HepG2 (cell line): ENCODE results near the gene TRABD. TPM values are rescaled to one million over a fixed set of nuclear protein-coding genes. Genes with fewer than 3 reads are reported as not detected.

ENCODE experiments used
- ATAC-seq: fragments of 200-7000 bp; cut with Tn5 transposase; 3 replicates; pipeline ENCODE4 v1.9.1; 2020; ENCODE audit warnings: mild to moderate bottlenecking, moderate library complexity
- BruUV-seq: library from RNA; stranded (reverse); fragments of 400-500 nt; replicated peaks from 2 replicates; lab custom pipeline; 2021; lab: Mats Ljungman, UMichigan
- CTCF ChIA-PET: fragments of 300-600 bp; formaldehyde crosslinking; extraction: SDS; loops from one replicate; lab custom pipeline; 2021; ENCODE audit warnings: low total read pairs, inconsistent platforms, low intra/inter-chr PET ratio; lab: Yijun Ruan, JAX
- POLR2A ChIA-PET: fragments of 350-600 bp; sonication (Branson Sonifier 250); formaldehyde crosslinking; loops from one replicate; lab custom pipeline; 2020; ENCODE audit warnings: antibody characterized with exemption, inconsistent platforms; lab: Yijun Ruan, JAX
- DNase-seq: peaks from one replicate; pipeline ENCODE4 v3.0.0-alpha.2; 2015; ENCODE audit warnings: low spot score
- FAIRE-seq: peaks from 3 replicates; lab custom pipeline; 2011; peaks lifted over from hg19 to GRCh38; lab: Jason Lieb, UNC
- H2AFZ ChIP-seq: one replicate; pipeline ENCODE4 v1.6.1; 2011; ENCODE audit warnings: low read length, inconsistent platforms
- H3K27ac ChIP-seq: fragments of 300-600 bp; 3 replicates; pipeline ENCODE4 v1.8.0; 2011; ENCODE audit warnings: mixed run types, mild to moderate bottlenecking, mixed read lengths, low read length, inconsistent platforms; ENCODE audit not compliant: insufficient read depth; ENCODE audit errors: extremely low read length
- H3K27me3 ChIP-seq, 2 experiments: fragments of 200-600 bp in 1 of 2; 2 replicates in 1 of 2; 3 replicates in 1 of 2; pipeline versions ENCODE4 v1.6.0 to v1.8.0; 2011; ENCODE audit warnings: low read length in 2 of 2, mild to moderate bottlenecking in 2 of 2, moderate library complexity in 2 of 2, inconsistent platforms in 1 of 2; ENCODE audit not compliant: insufficient read depth in 2 of 2, control insufficient read depth in 1 of 2
- H3K36me3 ChIP-seq, 2 experiments: fragments of 200-600 bp in 1 of 2; replicated peaks in 1 of 2; 2 replicates in 1 of 2; 3 replicates in 1 of 2; pipeline versions ENCODE4 v1.5.1 to v1.8.0; 2011; ENCODE audit warnings: low read length in 2 of 2, inconsistent platforms in 1 of 2; ENCODE audit not compliant: insufficient read depth in 2 of 2, control insufficient read depth in 1 of 2
- H3K4me1 ChIP-seq: 2 replicates; pipeline ENCODE4 v1.5.1; 2012; ENCODE audit warnings: low read length, inconsistent platforms; ENCODE audit not compliant: insufficient read depth
- H3K4me2 ChIP-seq: 2 replicates; pipeline ENCODE4 v1.6.0; 2011; ENCODE audit warnings: low read depth, low read length, inconsistent platforms
- H3K4me3 ChIP-seq, 3 experiments: fragments of 200-600 bp in 1 of 3; sonication (generic), shearing (Covaris generic) in 1 of 3; replicated peaks in 1 of 3; 2 replicates each; pipeline ENCODE4 v1.5.1; 2011 to 2016; ENCODE audit warnings: low read length in 3 of 3, inconsistent platforms in 2 of 3, low read depth in 2 of 3, mild to moderate bottlenecking in 2 of 3, control low read depth in 1 of 3, mixed read lengths in 1 of 3; ENCODE audit not compliant: insufficient read depth in 1 of 3
- H3K79me2 ChIP-seq: one replicate; pipeline ENCODE4 v1.6.1; 2011; ENCODE audit warnings: low read length, inconsistent platforms; ENCODE audit not compliant: insufficient read depth
- H3K9ac ChIP-seq: 2 replicates; pipeline ENCODE4 v1.6.0; 2011; ENCODE audit warnings: mild to moderate bottlenecking, low read depth, low read length, inconsistent platforms; ENCODE audit not compliant: insufficient read depth
- H3K9me3 ChIP-seq: 2 replicates; pipeline ENCODE4 v1.5.1; 2012; ENCODE audit warnings: mild to moderate bottlenecking, low read length
- H4K20me1 ChIP-seq: 2 replicates; pipeline ENCODE4 v1.6.0; 2011; ENCODE audit warnings: inconsistent platforms, mild to moderate bottlenecking, low read length, moderate library complexity; ENCODE audit not compliant: insufficient read depth
- GMEB2 ChIP-seq: IDR thresholded peaks from 2 replicates; pipeline ENCODE4 v1.6.1; 2016; ENCODE audit warnings: missing biosample characterization, missing genetic modification reagents, low read depth
- MAFG ChIP-seq: sonication (generic); formaldehyde crosslinking; IDR thresholded peaks from 2 replicates; pipeline ENCODE4 v1.5.1; 2020; ENCODE audit warnings: mild to moderate bottlenecking, missing genetic modification reagents
- MAFK ChIP-seq, 2 experiments: IDR thresholded peaks in 1 of 2; conservative IDR thresholded peaks in 1 of 2; 2 replicates each; pipeline ENCODE4 v1.6.1; 2011; ENCODE audit warnings: improper control_type of control experiment in 2 of 2, low read length in 2 of 2
- MXD4 ChIP-seq: IDR thresholded peaks from 2 replicates; pipeline ENCODE4 v1.6.1; 2016; ENCODE audit warnings: mild to moderate bottlenecking, missing biosample characterization, missing genetic modification reagents
- NONO ChIP-seq, 2 experiments: fragments of 450-650 bp in 1 of 2; sonication (generic) in 1 of 2; formaldehyde crosslinking in 1 of 2; IDR thresholded peaks in 1 of 2; conservative IDR thresholded peaks in 1 of 2; 2 replicates each; pipeline versions ENCODE4 v1.6.1 to v1.8.0; 2017 to 2022; ENCODE audit warnings: mild to moderate bottlenecking in 1 of 2, missing genetic modification reagents in 1 of 2, moderate library complexity in 1 of 2
- NR1H2 ChIP-seq: sonication (generic); formaldehyde crosslinking; IDR thresholded peaks from 2 replicates; pipeline ENCODE4 v1.8.1; 2022; ENCODE audit warnings: low read depth, missing genetic modification reagents, borderline replicate concordance
- PBX2 ChIP-seq: IDR thresholded peaks from 2 replicates; pipeline ENCODE4 v1.6.1; 2016; ENCODE audit warnings: control low read depth
- PCBP2 ChIP-seq: fragments of 200-400 bp; formaldehyde crosslinking; optimal IDR thresholded peaks from 2 replicates; pipeline ENCODE3; 2018; ENCODE audit warnings: low read length, low read depth; ENCODE audit not compliant: poor library complexity, severe bottlenecking
- PHF5A ChIP-seq: IDR thresholded peaks from one replicate; pipeline ENCODE4 v1.6.1; 2018; ENCODE audit warnings: low read depth, missing genetic modification reagents; ENCODE audit not compliant: unreplicated experiment
- SIX1 ChIP-seq: sonication (generic); formaldehyde crosslinking; IDR thresholded peaks from 2 replicates; pipeline ENCODE4 v1.4.0; 2020; ENCODE audit warnings: missing genetic modification reagents, borderline replicate concordance
- SPEN ChIP-seq: sonication (generic); formaldehyde crosslinking; IDR thresholded peaks from 2 replicates; pipeline ENCODE4 v1.5.1; 2020; ENCODE audit warnings: low read depth, mild to moderate bottlenecking, missing genetic modification reagents
- ZNF136 ChIP-seq: sonication (generic); formaldehyde crosslinking; IDR thresholded peaks from 2 replicates; pipeline ENCODE4 v1.8.1; 2022; ENCODE audit warnings: low read depth, mild to moderate bottlenecking, moderate library complexity, missing genetic modification reagents
- ZNF235 ChIP-seq: sonication (generic); formaldehyde crosslinking; IDR thresholded peaks from 2 replicates; pipeline ENCODE4 v1.8.1; 2023; ENCODE audit warnings: mild to moderate bottlenecking, missing genetic modification reagents, borderline replicate concordance
- ZNF30 ChIP-seq: sonication (generic); formaldehyde crosslinking; IDR thresholded peaks from 2 replicates; pipeline ENCODE4 v1.5.0; 2020; ENCODE audit warnings: mild to moderate bottlenecking, missing genetic modification reagents
- ZNF326 ChIP-seq: sonication (generic); formaldehyde crosslinking; IDR thresholded peaks from 2 replicates; pipeline ENCODE4 v1.4.0; 2020; ENCODE audit warnings: missing genetic modification reagents, borderline replicate concordance
- ZNF510 ChIP-seq: sonication (generic); formaldehyde crosslinking; IDR thresholded peaks from 2 replicates; pipeline ENCODE4 v1.4.0; 2020; ENCODE audit warnings: low read depth, mild to moderate bottlenecking, missing genetic modification reagents
- ZNF83 ChIP-seq: sonication (generic); formaldehyde crosslinking; IDR thresholded peaks from 2 replicates; pipeline ENCODE4 v1.4.0; 2020; ENCODE audit warnings: missing genetic modification reagents, mild to moderate bottlenecking, borderline replicate concordance
- WGBS: methylation state at CpG from one replicate; pipeline ENCODE4 v1.1.6; 2017; ENCODE audit warnings: low lambda C conversion rate; 5-methylcytosine and 5-hydroxymethylcytosine counted together
- in situ Hi-C: cut with HindIII; loops from 2 replicates; pipeline ENCODE4 v1.10.0; 2017; ENCODE audit warnings: low pct_unique_long_range_greater_than_20kb; ENCODE audit not compliant: extremely low pct_ligation_motif_present
- intact Hi-C: fragments of 100-400 bp; cut with micrococcal nuclease; formaldehyde crosslinking; loops from one replicate; pipeline ENCODE4 v1.10.0; 2022; ENCODE audit not compliant: unreplicated experiment
- polyA plus RNA-seq, 8 experiments: library from polyadenylated mRNA; depleted of rRNA in 3 of 8; stranded (reverse) in 7 of 8; unstranded in 1 of 8; fragments of >200 nt; fragmentation: Illumina TruSeq in 4 of 8; extraction: Trizol in 4 of 8; gene quantifications; 2 replicates each; pipeline versions ENCODE4 v1.2.1 to v1.2.3, GENCODE V29; 2011 to 2016; ENCODE audit warnings: low read depth in 4 of 8, missing spikeins in 1 of 8, mixed read lengths in 1 of 8; ENCODE audit not compliant: insufficient read depth in 1 of 8
- total RNA-seq, 5 experiments: library from RNA; depleted of rRNA; stranded (reverse); fragments of >200 nt; fragmentation: Illumina TruSeq; extraction: Trizol; gene quantifications; 2 replicates each; pipeline ENCODE4 v1.2.3, GENCODE V29; 2016; ENCODE audit warnings: low read depth in 1 of 5
- TF ChIP-seq, protein P1 (sequence below): sonication (generic); formaldehyde crosslinking; IDR thresholded peaks from 2 replicates; pipeline ENCODE4 v1.4.0; 2020; ENCODE audit warnings: missing genetic modification reagents; ENCODE audit errors: not compliant biosample characterization

TRABD gene
- total and polyA plus RNA-seq, 2 of the 13 experiments (the other 11 are each of a cell fraction or from before 2014, with no cell fraction given), result 21.5 to 28.9 TPM

GRCh38 chr22:50175191-50175461 is 10.6 kb upstream of the TRABD start:
- ChIA-PET CTCF (no interaction called here), POLR2A (no interaction called here)
- H3K4me2 ChIP-seq, result no peak overlapping the region
- DNase-seq, result no peak
- H2AFZ ChIP-seq, result no peak overlapping the region
- no peak for ATAC-seq
- no peaks in the 10 kb centered on the region for H3K27me3 ChIP-seq
- peaks cover 25% of the 10 kb centered on the region for H3K4me1 ChIP-seq
- no peak for TF ChIP-seq GMEB2
- no peak for TF ChIP-seq NONO (IDR thresholded peaks at IDR 0.05)
- no peak for TF ChIP-seq NONO (CRISPR knock-in tag; conservative IDR thresholded peaks at IDR 0.05)
- no peak for TF ChIP-seq NR1H2 (CRISPR knock-in tag)
- TF ChIP-seq SPEN, result no peak
- TF ChIP-seq ZNF510, result no peak
- TF ChIP-seq MAFG, result no peak
- TF ChIP-seq MAFK (conservative IDR thresholded peaks at IDR 0.05 in 1 of 2, IDR thresholded peaks at IDR 0.05 in 1 of 2; ENCODE audit: low read length in 2 of 2), result no peak
- TF ChIP-seq PHF5A (CRISPR knock-in tag), result no peak
- TF ChIP-seq ZNF30 (CRISPR knock-in tag), result no peak
- TF ChIP-seq, protein P1, sequence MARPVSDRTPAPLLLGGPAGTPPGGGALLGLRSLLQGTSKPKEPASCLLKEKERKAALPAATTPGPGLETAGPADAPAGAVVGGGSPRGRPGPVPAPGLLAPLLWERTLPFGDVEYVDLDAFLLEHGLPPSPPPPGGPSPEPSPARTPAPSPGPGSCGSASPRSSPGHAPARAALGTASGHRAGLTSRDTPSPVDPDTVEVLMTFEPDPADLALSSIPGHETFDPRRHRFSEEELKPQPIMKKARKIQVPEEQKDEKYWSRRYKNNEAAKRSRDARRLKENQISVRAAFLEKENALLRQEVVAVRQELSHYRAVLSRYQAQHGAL (CRISPR knock-in tag), result no peak
- TF ChIP-seq PBX2, result no peak
- no peak for TF ChIP-seq ZNF326 (CRISPR knock-in tag)
- TF ChIP-seq SIX1 (CRISPR knock-in tag), result no peak
- TF ChIP-seq ZNF136, result no peak
- TF ChIP-seq ZNF83 (CRISPR knock-in tag), result no peak
- TF ChIP-seq MXD4, result no peak
- TF ChIP-seq PCBP2, result no peak
- TF ChIP-seq ZNF235 (CRISPR knock-in tag), result no peak
- no peaks in the 10 kb centered on the region for H3K79me2 ChIP-seq
- no peak overlapping the region for H3K4me3 ChIP-seq
- no TSS peak for BruUV-seq
- H3K9me3 ChIP-seq, result no peaks in the 10 kb centered on the region
- no peaks in the 10 kb centered on the region for H4K20me1 ChIP-seq
- no peak overlapping the region for H3K27ac ChIP-seq
- no peak overlapping the region for H3K9ac ChIP-seq
- FAIRE-seq, result no peak
- intact Hi-C loops, result no loop called here
- no peaks in the 10 kb centered on the region for H3K36me3 ChIP-seq
- in situ Hi-C loops, result no loop called here
- 87% methylated on average over 2 of the region's 6 CpGs for WGBS
